Measurements from ENCODE around the gene ZNF768. TPM values are rescaled to one million over a fixed set of nuclear protein-coding genes. Genes with fewer than 3 reads are reported as not detected.

ZNF768 gene
- total RNA-seq, 2 experiments from 2014 or later, result 38.3 to 63.7 TPM

- H3K9me2 ChIP-seq (ENCODE audit: insufficient read depth, low read length), result no peaks in the 10 kb centered on the region
- no peaks in the 10 kb centered on the region for H4K20me1 ChIP-seq (ENCODE audit: insufficient read depth, low read length)
- ChIA-PET CTCF (ENCODE audit: unreplicated experiment) (interaction anchor here (0.7 to 1.0 kb wide), 6 partner anchors 13 to 176 kb away, joined by 3 to 6 read pairs (median 4); partner anchors contain the start of gene SEPTIN1), POLR2A (interaction anchor here (0.6 to 2.9 kb wide), 11 partner anchors 10 to 541 kb away, joined by 3 to 54 read pairs (median 6); partner anchors contain the start of genes ZNF688 and ZNF747)
- H3K9me3 ChIP-seq (ENCODE audit: low read length), result no peaks in the 10 kb centered on the region
- H3K27ac ChIP-seq (ENCODE audit: low read depth, low read length, poor library complexity, severe bottlenecking), result peak overlapping the region; percentile 77
- TSS peak; percentile 71 for BruUV-seq (replicated peaks)
- H3K4me3 ChIP-seq (ENCODE audit: low read depth, low read length, poor library complexity, severe bottlenecking), result peak overlapping the region; percentile 77
- H3K36me3 ChIP-seq (ENCODE audit: insufficient read depth, low read length), result peaks cover 14% of the 10 kb centered on the region
- intact Hi-C loops (cut with micrococcal nuclease; ENCODE audit: unreplicated experiment), result loop anchor here (1.0 kb wide), 2 partner anchors 13 to 24 kb away; no protein-coding TSS in a partner anchor
- H2AFZ ChIP-seq (ENCODE audit: low read length), result peak overlapping the region; percentile 72; the same call in 1 of the 2 replicates
- H3K79me2 ChIP-seq (ENCODE audit: insufficient read depth, low read depth, low read length), result peaks cover 15% of the 10 kb centered on the region; the same call in 1 of the 2 replicates
- H3K4me2 ChIP-seq (ENCODE audit: low read length), result peak overlapping the region; percentile 53
- peaks cover 11% of the 10 kb centered on the region for H3K4me1 ChIP-seq (ENCODE audit: insufficient read depth, low read length, poor library complexity, severe bottlenecking)
- no peak for DNase-seq (ENCODE audit: low spot score)
- TF ChIP-seq EZH2phosphoT487 (IDR thresholded peaks at IDR 0.05; ENCODE audit: borderline replicate concordance, low read depth, low read length) (no peak), CTCF (conservative IDR thresholded peaks at IDR 0.05; ENCODE audit: low read length) (no peak)
Measured at GRCh38 chr16:30558789-30559377, 32.5 kb upstream of the ZNF768 start.

DNA sequence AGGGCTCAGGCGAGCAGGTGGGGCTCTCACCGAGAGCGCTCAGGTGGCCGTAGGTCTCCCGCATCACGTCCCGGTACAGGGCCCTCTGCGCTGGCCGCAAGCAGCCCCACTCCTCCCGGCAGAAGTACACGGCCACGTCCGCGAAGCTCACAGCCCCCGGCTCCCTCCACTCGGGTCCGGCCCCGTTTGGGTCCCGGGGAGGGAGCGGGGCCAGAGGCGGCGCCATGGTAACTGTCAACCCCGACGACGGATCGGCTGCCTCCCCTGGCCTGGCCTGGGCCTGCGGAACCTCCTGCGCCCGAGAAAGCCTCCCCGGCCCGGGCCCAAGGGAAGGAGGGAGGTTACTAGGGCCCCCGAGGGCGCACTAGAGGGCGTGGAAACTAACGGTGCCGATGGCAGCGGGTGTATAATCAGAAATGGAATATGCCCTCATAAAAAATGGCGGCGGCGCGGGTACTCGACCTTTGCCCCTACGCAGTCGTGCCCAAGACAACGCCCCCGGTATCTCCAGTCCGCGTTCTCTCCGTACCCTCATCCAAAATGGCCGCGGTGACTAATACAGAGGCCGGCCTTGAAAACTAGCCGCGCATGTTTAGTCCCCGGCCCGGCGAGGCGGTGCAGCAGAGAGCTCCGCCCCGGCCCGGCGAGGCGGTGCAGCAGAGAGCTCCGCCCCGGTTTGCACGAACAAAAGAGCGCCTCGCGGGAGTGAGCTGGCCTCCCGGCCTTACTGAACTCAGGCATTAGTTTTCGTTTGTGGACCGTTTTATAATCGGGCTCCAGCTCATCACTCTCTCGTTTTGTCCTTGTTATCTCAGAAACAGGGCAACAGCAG lies 31.8 kb upstream of the ZNF768 start, which contains the start of gene ZNF764:
TSS of gene ZNF764 (minus strand) at position 418 of the 832 bp plus-strand sequence. CDS start at position 226, 192 bp downstream.
- H3K4me3 ChIP-seq (ENCODE audit: low read depth, low read length, poor library complexity, severe bottlenecking), result peak within 1 kb of the TSS; percentile 77
- ChIA-PET CTCF (ENCODE audit: unreplicated experiment) (interaction anchor here (0.6 to 1.1 kb wide), 8 partner anchors 14 to 175 kb away, joined by 3 to 6 read pairs (median 4); partner anchors contain the start of genes SEPTIN1 and ZNF747), POLR2A (interaction anchor here (0.5 to 2.9 kb wide), 15 partner anchors 10 to 542 kb away, joined by 3 to 54 read pairs (median 4); partner anchors contain the start of genes ZNF688 and ZNF747)
- H3K79me2 ChIP-seq (ENCODE audit: insufficient read depth, low read depth, low read length), result peaks cover 15% of the 10 kb centered on the region; the same call in 1 of the 2 replicates
- H3K9me2 ChIP-seq (ENCODE audit: insufficient read depth, low read length), result no peaks in the 10 kb centered on the region
- TSS peak; percentile 60 for BruUV-seq (replicated peaks)
- peaks cover 21% of the 10 kb centered on the region for H3K36me3 ChIP-seq (ENCODE audit: insufficient read depth, low read length)
- H3K4me2 ChIP-seq (ENCODE audit: low read length), result peak within 1 kb of the TSS; percentile 92
- no peaks in the 10 kb centered on the region for H4K20me1 ChIP-seq (ENCODE audit: insufficient read depth, low read length)
- peak; percentile 98 for DNase-seq (ENCODE audit: low spot score)
- H3K27ac ChIP-seq (ENCODE audit: low read depth, low read length, poor library complexity, severe bottlenecking), result peak within 1 kb of the TSS; percentile 77
- intact Hi-C loops (cut with micrococcal nuclease; ENCODE audit: unreplicated experiment), result loop anchor here (1.0 kb wide), 2 partner anchors 14 to 23 kb away; no protein-coding TSS in a partner anchor
- H3K9me3 ChIP-seq (ENCODE audit: low read length), result no peaks in the 10 kb centered on the region
- peak within 1 kb of the TSS; percentile 81 for H2AFZ ChIP-seq (ENCODE audit: low read length)
- peaks cover 11% of the 10 kb centered on the region for H3K4me1 ChIP-seq (ENCODE audit: insufficient read depth, low read length, poor library complexity, severe bottlenecking)
- peak; percentile 50 for TF ChIP-seq CTCF (conservative IDR thresholded peaks at IDR 0.05; ENCODE audit: low read length)
- no peak for TF ChIP-seq EZH2phosphoT487 (IDR thresholded peaks at IDR 0.05; ENCODE audit: borderline replicate concordance, low read depth, low read length)

All from OCI-LY7 (cell line).